Skeletal muscle tissue (tissue), 4 donors: ENCODE data around the gene ZNF846. TPM values are rescaled to one million over a fixed set of nuclear protein-coding genes. Genes with fewer than 3 reads are reported as not detected.
"Not testable (repeated sequence)": the region's sequence is repeated elsewhere in the genome, so short reads cannot be mapped to it uniquely, and the experiment has no call there.

Experiments
- H3K27ac ChIP-seq: one replicate; pipeline ENCODE4 v1.7.0; 2013; ENCODE audit warnings: mild to moderate bottlenecking, low read depth, low read length, inconsistent platforms
- H3K27me3 ChIP-seq, 3 donors: one replicate each; pipeline ENCODE4 v1.7.0; 2013; ENCODE audit warnings: low read length in 3 of 3; ENCODE audit not compliant: control insufficient read depth in 3 of 3, insufficient read depth in 3 of 3
- H3K36me3 ChIP-seq, 3 donors: one replicate each; pipeline ENCODE4 v1.7.0; 2013; ENCODE audit warnings: low read length in 3 of 3; ENCODE audit not compliant: control insufficient read depth in 3 of 3, insufficient read depth in 3 of 3
- H3K4me1 ChIP-seq, 3 donors: one replicate each; pipeline ENCODE4 v1.7.0; 2013; ENCODE audit warnings: low read length in 3 of 3, mild to moderate bottlenecking in 3 of 3; ENCODE audit not compliant: control insufficient read depth in 3 of 3, insufficient read depth in 3 of 3
- H3K4me3 ChIP-seq, 3 donors: one replicate each; pipeline ENCODE4 v1.7.0; 2013; ENCODE audit warnings: low read length in 3 of 3
- H3K9ac ChIP-seq, 3 donors: one replicate each; pipeline ENCODE4 v1.7.0; 2013; ENCODE audit warnings: low read length in 3 of 3, mild to moderate bottlenecking in 3 of 3, moderate library complexity in 2 of 3, low read depth in 1 of 3
- H3K9me3 ChIP-seq, 3 donors: one replicate each; pipeline ENCODE4 v1.7.0; 2013; ENCODE audit warnings: low read length in 3 of 3; ENCODE audit not compliant: control insufficient read depth in 3 of 3
- total RNA-seq: library from RNA; depleted of rRNA; stranded (reverse); fragments of >200 nt; gene quantifications from one replicate; pipeline ENCODE4 v1.2.3, GENCODE V29; 2014
- donor health status: Osteomylitis.

Gene ZNF846
- total RNA-seq, 1 donor from 2014 or later: 15.1 TPM

DNA sequence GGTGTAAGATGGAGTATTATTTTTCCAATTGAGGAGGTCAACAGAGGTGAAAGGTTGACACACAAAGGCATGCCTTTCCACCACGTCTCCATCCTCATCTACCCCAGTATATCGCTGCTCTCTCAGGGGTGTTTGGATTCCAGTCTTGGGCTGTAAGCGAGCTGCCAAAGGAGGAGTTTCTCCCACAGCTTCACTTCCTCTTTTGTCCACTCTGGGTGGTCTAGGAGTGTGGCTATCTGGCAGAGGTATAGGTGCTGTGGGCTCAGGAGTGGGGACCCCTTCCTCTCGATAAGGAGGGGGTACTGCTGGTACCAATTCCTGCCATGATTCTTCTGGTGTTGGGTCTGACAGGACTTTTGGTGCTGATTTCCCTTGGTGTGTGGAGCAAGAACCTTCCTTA is 39.4 kb downstream of the ZNF846 start:
- peaks cover 0 to 2% (median 0%) of the 10 kb centered on the region in 3 donors for H3K9me3 ChIP-seq
- no peak overlapping the region for H3K27ac ChIP-seq
- no peaks in the 10 kb centered on the region for H3K4me1 ChIP-seq
- no peak overlapping the region for H3K4me3 ChIP-seq
- H3K9ac ChIP-seq: no peak overlapping the region
- no peaks in the 10 kb centered on the region for H3K36me3 ChIP-seq
- no peaks in the 10 kb centered on the region for H3K27me3 ChIP-seq

DNA sequence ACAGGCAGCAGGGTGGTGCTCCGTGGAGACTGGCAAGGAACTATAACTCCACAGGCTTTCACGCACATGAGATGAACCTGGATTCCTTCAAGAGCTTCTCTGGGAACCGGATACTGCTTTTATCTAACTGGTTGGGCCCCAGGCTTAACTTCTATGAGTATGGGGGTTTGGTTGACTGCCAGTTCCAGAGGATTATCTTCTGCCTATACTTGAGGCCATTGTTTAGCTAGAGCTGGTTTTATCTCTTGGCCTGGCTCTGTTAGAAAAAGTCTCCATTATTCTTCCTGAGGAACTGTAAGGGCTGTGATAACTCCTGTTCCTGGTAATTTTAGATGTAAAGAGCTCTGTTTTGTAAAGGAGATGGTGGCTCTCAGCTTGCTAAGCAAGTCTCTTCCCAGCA is 40.9 kb downstream of the ZNF846 start:
- no peak overlapping the region for H3K9ac ChIP-seq
- H3K36me3 ChIP-seq: no peaks in the 10 kb centered on the region
- H3K27ac ChIP-seq: no peak overlapping the region
- H3K9me3 ChIP-seq: peaks cover 0 to 2% (median 0%) of the 10 kb centered on the region in 3 donors
- no peaks in the 10 kb centered on the region for H3K4me1 ChIP-seq
- H3K4me3 ChIP-seq: no peak overlapping the region
- H3K27me3 ChIP-seq: no peaks in the 10 kb centered on the region

DNA sequence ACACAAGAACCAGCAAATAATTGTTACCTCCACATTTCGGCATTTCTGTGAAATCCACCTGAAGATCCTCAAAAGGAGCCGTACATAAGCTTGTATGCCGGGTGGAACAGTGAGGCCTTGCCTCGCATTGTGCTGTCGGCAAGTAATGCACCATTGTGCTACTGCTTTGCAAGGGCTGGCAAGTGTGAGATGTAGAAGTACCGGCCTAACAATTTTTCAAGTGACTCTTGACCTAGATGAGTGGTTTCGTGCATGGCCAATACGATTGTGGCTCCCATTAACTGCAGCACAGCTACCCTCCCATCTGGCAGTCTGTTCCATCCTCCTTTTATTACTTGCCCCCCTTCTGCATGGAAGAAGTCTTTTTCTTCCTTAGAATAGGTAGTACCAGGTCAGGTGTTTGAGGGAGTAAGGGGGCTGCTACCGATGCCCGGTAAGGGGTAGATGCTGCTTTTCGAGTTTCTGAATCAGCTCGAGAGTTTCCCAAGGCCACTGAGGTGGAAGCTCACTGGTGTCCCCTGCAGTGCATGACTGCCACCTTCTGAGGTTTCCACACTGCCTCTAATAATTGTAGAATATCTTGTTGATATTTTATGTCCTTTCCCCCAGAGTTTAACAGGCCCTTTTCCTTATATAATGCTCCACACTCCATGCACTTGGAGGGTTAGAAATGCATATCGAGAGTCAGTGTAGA is 42.9 kb downstream of the ZNF846 start:
- H3K4me1 ChIP-seq, H3K4me3 ChIP-seq, H3K9ac ChIP-seq, H3K27ac ChIP-seq, H3K36me3 ChIP-seq, H3K27me3 ChIP-seq, H3K9me3 ChIP-seq: not testable (repeated sequence)

GRCh38 chr19:9724157-9724556 is 44.4 kb downstream of the ZNF846 start:
- Histone ChIP-seq H3K9ac (no peak overlapping the region), H3K27me3 (no peaks in the 10 kb centered on the region), H3K36me3 (no peaks in the 10 kb centered on the region), H3K27ac (no peak overlapping the region), H3K9me3 (peaks cover 0 to 2% (median 0%) of the 10 kb centered on the region in 3 donors), H3K4me1 (no peaks in the 10 kb centered on the region), H3K4me3 (no peak overlapping the region)

DNA sequence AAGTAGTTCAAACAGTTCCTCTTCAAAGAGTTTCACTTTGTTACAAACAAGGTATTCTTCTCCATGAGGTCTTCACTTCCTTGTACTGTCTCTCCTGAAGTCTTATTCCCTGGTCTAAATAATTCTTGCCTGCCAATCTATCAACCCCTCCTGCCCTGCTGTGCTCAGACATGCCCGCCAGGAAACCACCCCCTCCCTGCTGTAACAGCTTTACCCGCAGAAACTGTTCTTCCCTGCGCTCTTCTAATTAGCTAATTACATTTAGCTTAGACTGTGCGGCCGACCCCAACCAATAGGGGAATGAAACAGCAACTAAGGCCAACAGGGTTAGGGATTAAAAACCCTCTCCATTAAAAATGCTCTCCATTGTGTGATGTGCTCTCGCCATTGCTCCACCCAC is 46.7 kb downstream of the ZNF846 start:
- Histone ChIP-seq H3K27me3 (no peaks in the 10 kb centered on the region), H3K36me3 (no peaks in the 10 kb centered on the region), H3K9ac (no peak overlapping the region), H3K9me3 (peaks cover 0 to 2% (median 0%) of the 10 kb centered on the region in 3 donors), H3K4me1 (no peaks in the 10 kb centered on the region), H3K27ac (no peak overlapping the region), H3K4me3 (no peak overlapping the region)

DNA sequence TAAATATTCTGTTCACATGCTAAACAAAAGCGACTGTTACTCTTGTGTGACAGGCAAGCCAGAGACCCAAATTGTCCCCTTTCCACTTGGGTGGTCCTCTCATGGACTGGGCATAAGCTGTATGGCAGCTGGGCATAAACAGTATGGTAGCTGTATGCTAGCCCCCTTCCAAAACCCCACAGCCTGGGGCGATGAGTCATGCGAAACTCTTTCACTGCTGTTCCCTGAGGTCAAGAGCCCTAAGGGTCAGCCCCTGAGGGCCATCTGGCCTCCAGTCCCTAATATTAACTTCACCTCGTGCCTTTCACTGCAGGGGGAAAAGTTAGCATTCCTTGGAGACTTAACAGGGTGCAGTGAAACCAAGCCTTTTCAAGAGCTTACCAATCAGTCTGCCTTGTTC is 48.0 kb downstream of the ZNF846 start:
- Histone ChIP-seq H3K9me3 (peaks cover 0 to 2% (median 0%) of the 10 kb centered on the region in 3 donors), H3K4me3 (no peak overlapping the region), H3K4me1 (no peaks in the 10 kb centered on the region), H3K27ac (no peak overlapping the region), H3K27me3 (no peaks in the 10 kb centered on the region), H3K36me3 (no peaks in the 10 kb centered on the region), H3K9ac (no peak overlapping the region)

DNA sequence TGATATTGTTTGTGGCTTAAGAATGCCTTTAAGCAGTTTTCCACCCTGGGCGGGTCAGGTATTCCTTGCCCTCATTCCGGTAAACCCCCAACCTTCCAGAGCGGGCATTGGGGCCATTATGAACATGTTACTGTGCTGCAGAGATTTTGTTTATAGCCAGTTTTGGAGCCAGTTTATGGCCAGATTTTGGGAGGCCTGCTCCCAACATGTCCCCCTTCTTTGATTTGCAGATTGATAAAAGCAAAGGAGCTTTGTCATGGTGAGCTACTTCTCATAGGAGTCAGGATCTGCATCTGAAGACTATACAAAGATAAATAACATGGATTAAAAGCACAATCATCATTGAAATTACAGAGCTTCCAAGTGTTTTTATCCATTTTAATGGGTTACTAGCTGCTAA is 56.7 kb downstream of the ZNF846 start:
- H3K27me3 ChIP-seq: no peaks in the 10 kb centered on the region

DNA sequence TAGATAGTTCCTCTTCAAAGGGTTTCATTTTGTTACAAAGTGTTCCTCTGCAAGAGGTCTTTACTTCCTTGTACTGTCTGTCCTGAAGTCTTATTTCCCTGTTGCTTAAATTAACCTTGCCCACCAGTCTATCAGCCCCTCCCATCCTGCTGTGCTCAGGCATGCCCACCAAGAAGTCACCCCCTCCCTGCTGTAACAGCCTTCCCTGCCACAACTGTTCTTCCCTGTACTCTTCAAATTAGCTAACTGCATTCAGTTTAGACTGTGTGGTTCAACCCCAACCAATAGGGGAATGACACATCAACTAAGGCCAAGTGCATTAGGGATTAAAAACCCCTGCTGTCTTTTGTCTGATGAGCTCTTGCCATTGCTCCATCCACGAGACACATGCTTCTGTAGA is 59.2 kb downstream of the ZNF846 start:
- Histone ChIP-seq H3K4me1 (no peaks in the 10 kb centered on the region), H3K27ac (no peak overlapping the region)

More for the DNA sequence above, 56.7 kb downstream of the ZNF846 start:
- no peak overlapping the region for H3K9ac ChIP-seq
- no peak overlapping the region for H3K4me3 ChIP-seq
- no peaks in the 10 kb centered on the region for H3K4me1 ChIP-seq
- no peak overlapping the region for H3K27ac ChIP-seq
- peaks cover 0 to 3% (median 0%) of the 10 kb centered on the region in 3 donors for H3K9me3 ChIP-seq
- H3K36me3 ChIP-seq: no peaks in the 10 kb centered on the region

GRCh38 chr19:9705836-9706235 is 62.7 kb downstream of the ZNF846 start:
- H3K4me1 ChIP-seq: no peaks in the 10 kb centered on the region
- no peak overlapping the region for H3K4me3 ChIP-seq
- H3K9me3 ChIP-seq: peaks cover 0 to 3% (median 0%) of the 10 kb centered on the region in 3 donors
- H3K9ac ChIP-seq: no peak overlapping the region
- no peaks in the 10 kb centered on the region for H3K36me3 ChIP-seq
- H3K27ac ChIP-seq: no peak overlapping the region
- H3K27me3 ChIP-seq: no peaks in the 10 kb centered on the region

More for the DNA sequence above, 59.2 kb downstream of the ZNF846 start:
- Histone ChIP-seq H3K9me3 (peaks cover 0 to 3% (median 0%) of the 10 kb centered on the region in 3 donors), H3K27me3 (no peaks in the 10 kb centered on the region), H3K36me3 (no peaks in the 10 kb centered on the region), H3K9ac (no peak overlapping the region), H3K4me3 (no peak overlapping the region)

GRCh38 chr19:9702186-9702585 is 66.4 kb downstream of the ZNF846 start:
- Histone ChIP-seq H3K36me3 (no peaks in the 10 kb centered on the region), H3K9me3 (no peaks in the 10 kb centered on the region), H3K27me3 (no peaks in the 10 kb centered on the region), H3K4me3 (no peak overlapping the region), H3K27ac (no peak overlapping the region), H3K4me1 (no peaks in the 10 kb centered on the region), H3K9ac (no peak overlapping the region)
